Neuronal stem cell (in vitro differentiated cells): Measurements from ENCODE around the gene ADM2.

Experiments used
- DNase-seq: peaks from one replicate; pipeline ENCODE4 v3.0.0-alpha.2; 2013; ENCODE audit warnings: low spot score
- H2AFZ ChIP-seq: one replicate; pipeline ENCODE4 v1.6.1; 2013; ENCODE audit warnings: mild to moderate bottlenecking, low read length, inconsistent platforms
- H2AK5ac ChIP-seq: 2 replicates; pipeline ENCODE4 v1.6.1; 2013; ENCODE audit warnings: low read depth, mild to moderate bottlenecking, inconsistent platforms, low read length, moderate library complexity, mixed read lengths
- H2BK120ac ChIP-seq: 2 replicates; pipeline ENCODE4 v1.6.1; 2013; ENCODE audit warnings: low read depth, mild to moderate bottlenecking, inconsistent platforms, low read length, moderate library complexity, mixed read lengths
- H2BK12ac ChIP-seq: one replicate; pipeline ENCODE4 v1.6.1; 2013; ENCODE audit warnings: low read length, inconsistent platforms
- H2BK15ac ChIP-seq: 2 replicates; pipeline ENCODE4 v1.6.1; 2013; ENCODE audit warnings: mild to moderate bottlenecking, low read length, inconsistent platforms, mixed read lengths
- H2BK5ac ChIP-seq: one replicate; pipeline ENCODE4 v1.6.1; 2013; ENCODE audit warnings: inconsistent platforms, mild to moderate bottlenecking, low read length, moderate library complexity
- H3K14ac ChIP-seq: one replicate; pipeline ENCODE4 v1.6.1; 2013; ENCODE audit warnings: low read length, inconsistent platforms
- H3K18ac ChIP-seq: 2 replicates; pipeline ENCODE4 v1.6.1; 2013; ENCODE audit warnings: low read length, inconsistent platforms
- H3K23ac ChIP-seq: 2 replicates; pipeline ENCODE4 v1.6.1; 2013; ENCODE audit warnings: low read depth, mild to moderate bottlenecking, mixed read lengths, low read length, inconsistent platforms; ENCODE audit not compliant: poor library complexity
- H3K27ac ChIP-seq: replicated peaks from 3 replicates; pipeline ENCODE4 v1.5.1; 2013; ENCODE audit warnings: low read length, inconsistent platforms
- H3K27me3 ChIP-seq, 3 experiments: 2 replicates each; pipeline ENCODE4 v1.6.1; 2013; ENCODE audit warnings: low read length in 3 of 3, mild to moderate bottlenecking in 2 of 3, inconsistent platforms in 1 of 3, low read depth in 1 of 3, mixed read lengths in 1 of 3, moderate library complexity in 1 of 3; ENCODE audit not compliant: control insufficient read depth in 3 of 3, insufficient read depth in 3 of 3
- H3K36me3 ChIP-seq, 2 donors: replicated peaks in 1 of 2; 2 replicates each; pipeline ENCODE4 v1.6.1; 2013; ENCODE audit warnings: low read length in 2 of 2; ENCODE audit not compliant: control insufficient read depth in 2 of 2, insufficient read depth in 2 of 2
- H3K4ac ChIP-seq: 2 replicates; pipeline ENCODE4 v1.6.1; 2013; ENCODE audit warnings: inconsistent platforms, mild to moderate bottlenecking, low read length, moderate library complexity
- H3K4me1 ChIP-seq, 2 donors: 1 replicate in 1 of 2; 2 replicates in 1 of 2; pipeline ENCODE4 v1.6.1; 2013; ENCODE audit warnings: low read length in 2 of 2, low read depth in 1 of 2; ENCODE audit not compliant: control insufficient read depth in 2 of 2, insufficient read depth in 1 of 2
- H3K4me2 ChIP-seq: one replicate; pipeline ENCODE4 v1.6.1; 2013; ENCODE audit warnings: mild to moderate bottlenecking, low read length, inconsistent platforms; ENCODE audit not compliant: insufficient read depth, poor library complexity, severe bottlenecking
- H3K4me3 ChIP-seq, 2 donors: 2 replicates each; pipeline ENCODE4 v1.5.1; 2013; ENCODE audit warnings: low read length in 2 of 2, mild to moderate bottlenecking in 2 of 2, inconsistent platforms in 1 of 2, moderate library complexity in 1 of 2
- H3K79me1 ChIP-seq: one replicate; pipeline ENCODE4 v1.6.1; 2013; ENCODE audit warnings: low read depth, mild to moderate bottlenecking, inconsistent platforms, low read length, moderate library complexity
- H3K9ac ChIP-seq: one replicate; pipeline ENCODE4 v1.6.1; 2013; ENCODE audit warnings: mild to moderate bottlenecking, low read depth, low read length, inconsistent platforms; ENCODE audit not compliant: poor library complexity
- H3K9me3 ChIP-seq, 2 donors: replicated peaks in 1 of 2; 2 replicates each; pipeline versions ENCODE3 to v1.6.1; 2013; ENCODE audit warnings: low read length in 2 of 2, mild to moderate bottlenecking in 2 of 2, inconsistent platforms in 1 of 2, low read depth in 1 of 2, mixed read lengths in 1 of 2, moderate library complexity in 1 of 2; ENCODE audit not compliant: control insufficient read depth in 2 of 2, insufficient read depth in 1 of 2
- H4K8ac ChIP-seq: one replicate; pipeline ENCODE4 v1.6.1; 2013; ENCODE audit warnings: low read depth, mild to moderate bottlenecking, inconsistent platforms, low read length, moderate library complexity
- H4K91ac ChIP-seq: one replicate; pipeline ENCODE4 v1.6.1; 2013; ENCODE audit warnings: low read length, low read depth, mild to moderate bottlenecking, inconsistent platforms; ENCODE audit not compliant: poor library complexity
- WGBS, 2 donors: extraction: QIAGEN DNeasy Blood & Tissue Kit; methylation state at CpG; one replicate each; pipeline ENCODE4 v1.1.7; 2013; ENCODE audit warnings: missing lambda C conversion rate in 2 of 2, mixed read lengths in 1 of 2; ENCODE audit not compliant: insufficient read length in 2 of 2, insufficient replicate concordance in 1 of 2; ENCODE audit errors: extremely low coverage in 2 of 2; 5-methylcytosine and 5-hydroxymethylcytosine counted together

Gene ADM2

GRCh38 chr22:50483977-50484853, 2.9 kb downstream of the ADM2 start:
- Histone ChIP-seq H2BK5ac (no peak overlapping the region), H3K27ac (no peak overlapping the region)

GRCh38 chr22:50485221-50486131, 4.1 kb downstream of the ADM2 start:
- H3K14ac ChIP-seq = no peak overlapping the region
- peak overlapping the region; percentile 53 for H3K18ac ChIP-seq
- H2BK12ac ChIP-seq = no peak overlapping the region
- no peaks in the 10 kb centered on the region for H3K36me3 ChIP-seq
- peak overlapping the region; percentile 30 for H3K9ac ChIP-seq
- no peak overlapping the region for H2BK15ac ChIP-seq
- no peak overlapping the region for H3K4ac ChIP-seq
- no peaks in the 10 kb centered on the region for H3K9me3 ChIP-seq
- H4K91ac ChIP-seq = no peak overlapping the region
- H4K8ac ChIP-seq = no peak overlapping the region
- H2BK120ac ChIP-seq = no peak overlapping the region
- H3K27me3 ChIP-seq = peaks cover 0 to 64% (median 7%) of the 10 kb centered on the region in 3 experiments
- no peak overlapping the region for H3K4me2 ChIP-seq
- H2AK5ac ChIP-seq = peak overlapping the region; percentile 74
- WGBS, 2 donors = no CpG with 5 or more reads among the region's 29 CpGs
- no peak overlapping the region for H2AFZ ChIP-seq
- H3K4me1 ChIP-seq = peaks cover 0 to 2% of the 10 kb centered on the region in 2 donors
- peaks cover 4% of the 10 kb centered on the region for H3K79me1 ChIP-seq
- no peak overlapping the region for H3K27ac ChIP-seq
- no peak for DNase-seq
- H3K23ac ChIP-seq = no peak overlapping the region
- no peak overlapping the region for H2BK5ac ChIP-seq
- H3K4me3 ChIP-seq = no peak overlapping the region

More at GRCh38 chr22:50483977-50484853, 2.9 kb downstream of the ADM2 start:
- peak overlapping the region; percentile 28 for H3K18ac ChIP-seq
- H4K91ac ChIP-seq = no peak overlapping the region
- no peak overlapping the region for H3K4ac ChIP-seq
- peaks cover 3 to 75% (median 16%) of the 10 kb centered on the region in 3 experiments for H3K27me3 ChIP-seq
- peaks cover 0 to 2% of the 10 kb centered on the region in 2 donors for H3K4me1 ChIP-seq
- H2AFZ ChIP-seq = no peak overlapping the region
- DNase-seq = no peak
- H3K14ac ChIP-seq = no peak overlapping the region
- no peak overlapping the region for H2BK15ac ChIP-seq
- H3K79me1 ChIP-seq = peaks cover 4% of the 10 kb centered on the region
- H3K23ac ChIP-seq = peak overlapping the region; percentile 65
- peak overlapping the region; percentile 73 for H2BK12ac ChIP-seq
- peak overlapping the region; percentile 81 for H2AK5ac ChIP-seq
- no peak overlapping the region for H3K4me2 ChIP-seq
- WGBS, 2 donors = no CpG with 5 or more reads among the region's 31 CpGs
- H3K9ac ChIP-seq = peak overlapping the region; percentile 50
- no peak overlapping the region for H2BK120ac ChIP-seq
- H3K4me3 ChIP-seq = peak overlapping the region in 1 of 2 donors; percentile 40
- H3K9me3 ChIP-seq = peaks cover 0 to 4% of the 10 kb centered on the region in 2 donors
- H3K36me3 ChIP-seq = no peaks in the 10 kb centered on the region
- H4K8ac ChIP-seq = no peak overlapping the region

- H3K4ac ChIP-seq = no peak within 1 kb of the TSS
- peaks cover 0 to 2% of the 10 kb centered on the region in 2 donors for H3K4me1 ChIP-seq
- peak within 1 kb of the TSS in 1 of 2 donors; percentile 47 for H3K4me3 ChIP-seq
- H4K91ac ChIP-seq = no peak within 1 kb of the TSS
- no peak within 1 kb of the TSS for H3K27ac ChIP-seq
- H3K27me3 ChIP-seq = peaks cover 0 to 57% (median 0%) of the 10 kb centered on the region in 3 experiments
- H2BK12ac ChIP-seq = no peak within 1 kb of the TSS
- H3K4me2 ChIP-seq = no peak within 1 kb of the TSS
- peak within 1 kb of the TSS; percentile 40 for H2AFZ ChIP-seq
- H3K9ac ChIP-seq = peak within 1 kb of the TSS; percentile 53
- no CpG with 5 or more reads among the region's 23 CpGs for WGBS, 2 donors
- no peak within 1 kb of the TSS for H2BK120ac ChIP-seq
- no peak within 1 kb of the TSS for H2BK5ac ChIP-seq
- no peak for DNase-seq
- peak within 1 kb of the TSS; percentile 23 for H3K14ac ChIP-seq
- peak within 1 kb of the TSS; percentile 53 for H3K18ac ChIP-seq
- peaks cover 4% of the 10 kb centered on the region for H3K79me1 ChIP-seq
- no peaks in the 10 kb centered on the region for H3K36me3 ChIP-seq
- H4K8ac ChIP-seq = no peak within 1 kb of the TSS
- H3K9me3 ChIP-seq = no peaks in the 10 kb centered on the region
- H3K23ac ChIP-seq = peak within 1 kb of the TSS; percentile 5
- peak within 1 kb of the TSS; percentile 64 for H2BK15ac ChIP-seq
- peak within 1 kb of the TSS; percentile 86 for H2AK5ac ChIP-seq
Measured at GRCh38 chr22:50486561-50487289, 5.4 kb downstream of the ADM2 start, which contains the start of gene MIOX. Gene MIOX, plus strand, starts transcription at chr22:50486859. Its CDS starts 39 bp downstream, at chr22:50486898.
